ENCODE measurements around the gene C6orf62. TPM values are rescaled to one million over a fixed set of nuclear protein-coding genes. Genes with fewer than 3 reads are reported as not detected.
"Not testable (repeated sequence)": the region's sequence is repeated elsewhere in the genome, so short reads cannot be mapped to it uniquely, and the experiment has no call there.

Gene C6orf62
- total RNA-seq, 6 experiments from 2014 or later = 105 to 120 (median 115) TPM

- DNase-seq = no peak
- Mint-ChIP-seq H3K4me3 (peak overlapping the region; percentile 96), H3K36me3 (ENCODE audit: low read depth) (peaks cover 36% of the 10 kb centered on the region), H3K27me3 (ENCODE audit: insufficient read depth) (peaks cover 14% of the 10 kb centered on the region), H3K27ac (peak overlapping the region; percentile 100), H3K9me3 (no peaks in the 10 kb centered on the region), H3K4me1 (ENCODE audit: low read depth) (peaks cover 32% of the 10 kb centered on the region)
- TF ChIP-seq, protein P1, sequence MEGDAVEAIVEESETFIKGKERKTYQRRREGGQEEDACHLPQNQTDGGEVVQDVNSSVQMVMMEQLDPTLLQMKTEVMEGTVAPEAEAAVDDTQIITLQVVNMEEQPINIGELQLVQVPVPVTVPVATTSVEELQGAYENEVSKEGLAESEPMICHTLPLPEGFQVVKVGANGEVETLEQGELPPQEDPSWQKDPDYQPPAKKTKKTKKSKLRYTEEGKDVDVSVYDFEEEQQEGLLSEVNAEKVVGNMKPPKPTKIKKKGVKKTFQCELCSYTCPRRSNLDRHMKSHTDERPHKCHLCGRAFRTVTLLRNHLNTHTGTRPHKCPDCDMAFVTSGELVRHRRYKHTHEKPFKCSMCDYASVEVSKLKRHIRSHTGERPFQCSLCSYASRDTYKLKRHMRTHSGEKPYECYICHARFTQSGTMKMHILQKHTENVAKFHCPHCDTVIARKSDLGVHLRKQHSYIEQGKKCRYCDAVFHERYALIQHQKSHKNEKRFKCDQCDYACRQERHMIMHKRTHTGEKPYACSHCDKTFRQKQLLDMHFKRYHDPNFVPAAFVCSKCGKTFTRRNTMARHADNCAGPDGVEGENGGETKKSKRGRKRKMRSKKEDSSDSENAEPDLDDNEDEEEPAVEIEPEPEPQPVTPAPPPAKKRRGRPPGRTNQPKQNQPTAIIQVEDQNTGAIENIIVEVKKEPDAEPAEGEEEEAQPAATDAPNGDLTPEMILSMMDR (IDR thresholded peaks at IDR 0.05) = no peak
These were observed 2.7 kb upstream of the C6orf62 start for GRCh38 chr6:24721461-24722215.

DNA sequence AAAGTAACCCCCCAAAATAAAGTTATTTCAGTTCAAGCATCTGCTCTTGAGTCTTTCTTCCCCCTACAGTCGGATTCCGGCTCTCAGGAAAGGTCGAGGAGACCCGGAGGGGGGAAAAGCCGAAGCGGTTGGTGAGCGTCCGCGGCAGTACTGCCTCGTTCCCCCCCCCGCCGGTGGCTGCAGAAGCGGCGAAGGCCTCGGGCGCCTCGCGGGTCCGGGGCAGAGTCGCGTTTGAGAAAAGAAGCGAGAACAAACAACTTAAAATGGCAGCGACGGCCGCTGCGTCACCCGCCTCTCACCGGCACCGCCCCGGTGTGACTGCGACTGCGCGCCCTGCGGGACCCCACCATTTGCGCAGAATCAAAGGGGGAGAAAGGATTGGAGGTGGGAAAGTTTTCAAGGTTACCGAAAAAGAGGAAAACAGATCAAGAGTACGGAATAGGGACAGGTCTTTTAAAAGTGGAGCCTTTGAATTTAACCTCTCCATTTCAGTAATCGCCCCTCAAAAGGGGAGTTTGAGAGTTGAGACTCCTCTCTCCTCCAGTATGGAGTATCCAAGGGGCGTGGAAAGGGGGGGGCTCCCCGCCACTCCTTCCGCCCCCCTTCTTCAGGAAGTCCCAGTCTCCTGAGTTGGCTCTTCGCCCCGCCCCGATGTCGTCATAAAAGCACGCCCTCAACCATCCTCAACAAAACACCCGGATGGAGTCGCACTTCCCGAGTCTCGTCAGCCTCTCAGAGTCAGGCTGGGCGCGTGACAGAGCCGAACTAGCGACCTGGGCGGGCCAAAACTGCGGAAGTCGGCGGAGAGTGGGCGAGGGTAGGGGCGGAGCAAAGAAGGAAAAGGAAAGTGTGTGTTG, 1.9 kb upstream of the C6orf62 start:
- H3K4me3 Mint-ChIP-seq = peak overlapping the region; percentile 96
- peaks cover 14% of the 10 kb centered on the region for H3K27me3 Mint-ChIP-seq (ENCODE audit: insufficient read depth)
- H3K9me3 Mint-ChIP-seq = no peaks in the 10 kb centered on the region
- peaks cover 39% of the 10 kb centered on the region for H3K36me3 Mint-ChIP-seq (ENCODE audit: low read depth)
- TF ChIP-seq, protein P1 (IDR thresholded peaks at IDR 0.05) = no peak
- H3K4me1 Mint-ChIP-seq (ENCODE audit: low read depth) = peaks cover 40% of the 10 kb centered on the region
- DNase-seq = peak; percentile 100
- H3K27ac Mint-ChIP-seq = peak overlapping the region; percentile 100

GRCh38 chr6:24720131-24720603, 1.2 kb upstream of the C6orf62 start:
- H3K9me3 Mint-ChIP-seq = no peaks in the 10 kb centered on the region
- H3K27me3 Mint-ChIP-seq (ENCODE audit: insufficient read depth) = peaks cover 16% of the 10 kb centered on the region
- peaks cover 47% of the 10 kb centered on the region for H3K4me1 Mint-ChIP-seq (ENCODE audit: low read depth)
- TF ChIP-seq, protein P1 (IDR thresholded peaks at IDR 0.05) = no peak; the same call in 1 of the 2 replicates
- peak overlapping the region; percentile 100 for H3K27ac Mint-ChIP-seq
- H3K4me3 Mint-ChIP-seq = peak overlapping the region; percentile 96
- peaks cover 46% of the 10 kb centered on the region for H3K36me3 Mint-ChIP-seq (ENCODE audit: low read depth)
- DNase-seq = peak; percentile 24

- peaks cover 58% of the 10 kb centered on the region for H3K4me1 Mint-ChIP-seq (ENCODE audit: low read depth)
- H3K4me3 Mint-ChIP-seq = peak overlapping the region; percentile 96
- H3K27ac Mint-ChIP-seq = peak overlapping the region; percentile 100
- H3K9me3 Mint-ChIP-seq = no peaks in the 10 kb centered on the region
- H3K27me3 Mint-ChIP-seq (ENCODE audit: insufficient read depth) = peaks cover 16% of the 10 kb centered on the region
- DNase-seq = no peak
- peaks cover 59% of the 10 kb centered on the region for H3K36me3 Mint-ChIP-seq (ENCODE audit: low read depth)
- TF ChIP-seq, protein P1 (IDR thresholded peaks at IDR 0.05) = no peak
These were observed 367 bp downstream of the C6orf62 start for GRCh38 chr6:24718449-24719124.

- Mint-ChIP-seq H3K4me1 (ENCODE audit: low read depth) (peaks cover 55% of the 10 kb centered on the region), H3K27ac (peak overlapping the region; percentile 100; the same call in 1 of the 2 replicates), H3K27me3 (ENCODE audit: insufficient read depth) (peaks cover 16% of the 10 kb centered on the region), H3K36me3 (ENCODE audit: low read depth) (peaks cover 66% of the 10 kb centered on the region), H3K4me3 (peak overlapping the region; percentile 96)
- not testable (repeated sequence) for H3K9me3 Mint-ChIP-seq, DNase-seq
These were observed 2.3 kb downstream of the C6orf62 start for GRCh38 chr6:24716602-24717148.

Data from HFFc6 (cell line).